Vagina (tissue), 2 donors: ENCODE measurements around the gene COTL1.

ENCODE experiments used
- CTCF ChIP-seq, 3 experiments: fragments of 450-650 bp in 2 of 3; fragments of 200-600 bp in 1 of 3; sonication (generic) in 1 of 3; IDR thresholded peaks; one replicate each; pipeline ENCODE4 v1.5.1; 2017 to 2019; ENCODE audit warnings: antibody characterized with exemption in 3 of 3, mild to moderate bottlenecking in 2 of 3, moderate library complexity in 2 of 3
- POLR2AphosphoS5 ChIP-seq, 2 donors: sonication (generic); formaldehyde crosslinking; IDR thresholded peaks; one replicate each; pipeline ENCODE4 v1.9.0; 2017; ENCODE audit warnings: antibody characterized with exemption in 2 of 2, mild to moderate bottlenecking in 2 of 2, low read depth in 1 of 2; ENCODE audit not compliant: insufficient read depth in 1 of 2

- TF ChIP-seq CTCF (IDR thresholded peaks at IDR 0.05) (no peak), POLR2AphosphoS5 (IDR thresholded peaks at IDR 0.05; ENCODE audit: insufficient read depth in 1 of 2, low read depth in 1 of 2) (no peak)
These were observed 10.4 kb upstream of the COTL1 start for GRCh38 chr16:84628226-84628731.
